ENCODE measurements around the gene AP5Z1. TPM values are rescaled to one million over a fixed set of nuclear protein-coding genes. Genes with fewer than 3 reads are reported as not detected.
A peak's percentile ranks its signal among the peaks of the same experiment; 100 is the strongest.

Gene AP5Z1
- 10 to 100 TPM; 47.8 to 49.8 TPM for total RNA-seq
- 38.9 TPM for polyA plus RNA-seq

GRCh38 chr7:4775250-4775847, at the start of gene AP5Z1:
Gene AP5Z1, plus strand, starts transcription at chr7:4775623. Its CDS starts 93 bp downstream, at chr7:4775716.
- peak within 1 kb of the TSS; percentile 100 for H3K4me3 ChIP-seq (ENCODE audit: low read length)
- Mint-ChIP-seq H3K4me3 (peak within 1 kb of the TSS; percentile 97 to 99 (median 99)), H3K9me3 (no peaks in the 10 kb centered on the region), H3K4me1 (peaks cover 33 to 59% (median 46%) of the 10 kb centered on the region in 3 donors), H3K27me3 (peaks cover 0 to 2% of the 10 kb centered on the region in 2 donors), H3K36me3 (peaks cover 0 to 32% (median 2%) of the 10 kb centered on the region in 3 donors), H3K27ac (peak within 1 kb of the TSS; percentile 97 to 99 (median 99))
- CTCF ChIA-PET: interaction anchor here (0.8 to 2.1 kb wide), 8 partner anchors 17 to 311 kb away, joined by 3 to 16 read pairs (median 4); partner anchors contain the start of gene FOXK1
- H3K4me1 ChIP-seq (ENCODE audit: insufficient read depth, low read length): peaks cover 32% of the 10 kb centered on the region
- H3K27me3 ChIP-seq (ENCODE audit: insufficient read depth, low read length, poor library complexity, severe bottlenecking): no peaks in the 10 kb centered on the region
- DNase-seq: peak; percentile 95 to 97 (median 96)
- peak within 1 kb of the TSS; percentile 93 for H3K27ac ChIP-seq (ENCODE audit: low read depth, low read length)
- POLR2A ChIA-PET: interaction anchor here (0.7 to 1.9 kb wide), 11 partner anchors 17 to 1882 kb away, joined by 3 to 33 read pairs (median 4); partner anchors contain the start of genes RBAK and RNF216
- no peaks in the 10 kb centered on the region for H3K36me3 ChIP-seq (ENCODE audit: insufficient read depth, low read length)
- H3K9me3 ChIP-seq (ENCODE audit: low read length): no peaks in the 10 kb centered on the region

GRCh38 chr7:4725850-4726450, 49.5 kb upstream of the AP5Z1 start:
- Mint-ChIP-seq H3K9me3 (no peaks in the 10 kb centered on the region), H3K4me1 (peaks cover 31 to 65% (median 52%) of the 10 kb centered on the region in 3 donors), H3K36me3 (peaks cover 0 to 57% (median 4%) of the 10 kb centered on the region in 3 donors), H3K27ac (peak overlapping the region; percentile 32 to 92 (median 87)), H3K4me3 (peak overlapping the region; percentile 83 to 93 (median 87)), H3K27me3 (no peaks in the 10 kb centered on the region)
- no peaks in the 10 kb centered on the region for H3K9me3 ChIP-seq (ENCODE audit: low read length)
- H3K36me3 ChIP-seq (ENCODE audit: insufficient read depth, low read length): no peaks in the 10 kb centered on the region
- H3K4me1 ChIP-seq (ENCODE audit: insufficient read depth, low read length): peaks cover 21% of the 10 kb centered on the region
- no peak for DNase-seq
- no peaks in the 10 kb centered on the region for H3K27me3 ChIP-seq (ENCODE audit: insufficient read depth, low read length, poor library complexity, severe bottlenecking)
- no peak overlapping the region for H3K4me3 ChIP-seq (ENCODE audit: low read length)
- no peak overlapping the region for H3K27ac ChIP-seq (ENCODE audit: low read depth, low read length)
- POLR2A ChIA-PET: no interaction called here
- CTCF ChIA-PET: no interaction called here

- POLR2A ChIA-PET: no interaction called here
- no peak overlapping the region for H3K4me3 ChIP-seq (ENCODE audit: low read length)
- H3K9me3 ChIP-seq (ENCODE audit: low read length): no peaks in the 10 kb centered on the region
- CTCF ChIA-PET: no interaction called here
- no peaks in the 10 kb centered on the region for H3K27me3 ChIP-seq (ENCODE audit: insufficient read depth, low read length, poor library complexity, severe bottlenecking)
- no peaks in the 10 kb centered on the region for H3K27me3 Mint-ChIP-seq
- peaks cover 24% of the 10 kb centered on the region for H3K4me1 ChIP-seq (ENCODE audit: insufficient read depth, low read length)
- H3K36me3 Mint-ChIP-seq: peaks cover 0 to 54% (median 4%) of the 10 kb centered on the region in 3 donors
- peak overlapping the region in 4 of 7 donors; percentile 43 to 93 (median 68) for H3K4me3 Mint-ChIP-seq
- no peaks in the 10 kb centered on the region for H3K36me3 ChIP-seq (ENCODE audit: insufficient read depth, low read length)
- no peak overlapping the region for H3K27ac ChIP-seq (ENCODE audit: low read depth, low read length)
- H3K9me3 Mint-ChIP-seq: no peaks in the 10 kb centered on the region
- peak in 1 of 5 donors; percentile 39 for DNase-seq
- H3K4me1 Mint-ChIP-seq: peaks cover 31 to 66% (median 52%) of the 10 kb centered on the region in 3 donors
- H3K27ac Mint-ChIP-seq: peak overlapping the region in 6 of 8 donors; percentile 32 to 82 (median 70)
Observed at GRCh38 chr7:4726566-4726965, 48.9 kb upstream of the AP5Z1 start.

- Histone ChIP-seq H3K4me3 (ENCODE audit: low read length) (no peak overlapping the region), H3K9me3 (ENCODE audit: low read length) (no peaks in the 10 kb centered on the region), H3K27ac (ENCODE audit: low read depth, low read length) (no peak overlapping the region), H3K27me3 (ENCODE audit: insufficient read depth, low read length, poor library complexity, severe bottlenecking) (no peaks in the 10 kb centered on the region), H3K4me1 (ENCODE audit: insufficient read depth, low read length) (peaks cover 24% of the 10 kb centered on the region), H3K36me3 (ENCODE audit: insufficient read depth, low read length) (no peaks in the 10 kb centered on the region)
- peak overlapping the region in 1 of 7 donors; percentile 8 for H3K4me3 Mint-ChIP-seq
- ChIA-PET CTCF (interaction anchor here (0.7 kb wide), 1 partner anchor 13 kb away, joined by 4 read pairs; no protein-coding TSS in a partner anchor), POLR2A (no interaction called here)
- no peak for DNase-seq
- peak overlapping the region in 1 of 8 donors; percentile 26 for H3K27ac Mint-ChIP-seq
- peaks cover 40 to 75% (median 61%) of the 10 kb centered on the region in 3 donors for H3K4me1 Mint-ChIP-seq
- H3K9me3 Mint-ChIP-seq: no peaks in the 10 kb centered on the region
- no peaks in the 10 kb centered on the region for H3K27me3 Mint-ChIP-seq
- H3K36me3 Mint-ChIP-seq: peaks cover 0 to 55% (median 9%) of the 10 kb centered on the region in 3 donors
Observed at GRCh38 chr7:4727914-4728705, 47.3 kb upstream of the AP5Z1 start.

GRCh38 chr7:4729266-4729665, 46.2 kb upstream of the AP5Z1 start:
- POLR2A ChIA-PET: no interaction called here
- Histone ChIP-seq H3K9me3 (ENCODE audit: low read length) (no peaks in the 10 kb centered on the region), H3K27ac (ENCODE audit: low read depth, low read length) (no peak overlapping the region), H3K36me3 (ENCODE audit: insufficient read depth, low read length) (no peaks in the 10 kb centered on the region), H3K4me3 (ENCODE audit: low read length) (no peak overlapping the region), H3K27me3 (ENCODE audit: insufficient read depth, low read length, poor library complexity, severe bottlenecking) (no peaks in the 10 kb centered on the region), H3K4me1 (ENCODE audit: insufficient read depth, low read length) (peaks cover 31% of the 10 kb centered on the region)
- DNase-seq: no peak
- Mint-ChIP-seq H3K9me3 (no peaks in the 10 kb centered on the region), H3K4me1 (peaks cover 45 to 77% (median 61%) of the 10 kb centered on the region in 3 donors), H3K27me3 (no peaks in the 10 kb centered on the region), H3K27ac (no peak overlapping the region), H3K4me3 (no peak overlapping the region), H3K36me3 (peaks cover 0 to 54% (median 12%) of the 10 kb centered on the region in 3 donors)
- CTCF ChIA-PET: interaction anchor here (1.2 kb wide), 1 partner anchor 16 kb away, joined by 3 read pairs; no protein-coding TSS in a partner anchor

GRCh38 chr7:4730276-4730675, 45.1 kb upstream of the AP5Z1 start:
- peak in 1 of 5 donors; percentile 15 for DNase-seq
- H3K27me3 ChIP-seq (ENCODE audit: insufficient read depth, low read length, poor library complexity, severe bottlenecking): no peaks in the 10 kb centered on the region
- H3K4me1 ChIP-seq (ENCODE audit: insufficient read depth, low read length): peaks cover 25% of the 10 kb centered on the region
- no peak overlapping the region for H3K4me3 ChIP-seq (ENCODE audit: low read length)
- Mint-ChIP-seq H3K4me1 (peaks cover 41 to 75% (median 57%) of the 10 kb centered on the region in 3 donors), H3K36me3 (peaks cover 0 to 47% (median 12%) of the 10 kb centered on the region in 3 donors), H3K9me3 (no peaks in the 10 kb centered on the region), H3K4me3 (peak overlapping the region in 1 of 7 donors; percentile 19), H3K27ac (peak overlapping the region in 1 of 8 donors; percentile 38), H3K27me3 (no peaks in the 10 kb centered on the region)
- no peaks in the 10 kb centered on the region for H3K9me3 ChIP-seq (ENCODE audit: low read length)
- H3K27ac ChIP-seq (ENCODE audit: low read depth, low read length): no peak overlapping the region
- ChIA-PET CTCF (interaction anchor here (1.2 kb wide), 1 partner anchor 17 kb away, joined by 3 read pairs; no protein-coding TSS in a partner anchor), POLR2A (no interaction called here)
- no peaks in the 10 kb centered on the region for H3K36me3 ChIP-seq (ENCODE audit: insufficient read depth, low read length)

GRCh38 chr7:4730971-4731370, 44.5 kb upstream of the AP5Z1 start:
- H3K36me3 ChIP-seq (ENCODE audit: insufficient read depth, low read length): no peaks in the 10 kb centered on the region

More at GRCh38 chr7:4730971-4731370, 44.5 kb upstream of the AP5Z1 start:
- no peak overlapping the region for H3K4me3 ChIP-seq (ENCODE audit: low read length)
- Mint-ChIP-seq H3K27ac (peak overlapping the region in 3 of 8 donors; percentile 17 to 86 (median 36)), H3K9me3 (no peaks in the 10 kb centered on the region), H3K4me3 (peak overlapping the region in 1 of 7 donors; percentile 26), H3K36me3 (peaks cover 0 to 45% (median 14%) of the 10 kb centered on the region in 3 donors), H3K27me3 (no peaks in the 10 kb centered on the region), H3K4me1 (peaks cover 40 to 73% (median 55%) of the 10 kb centered on the region in 3 donors)
- peaks cover 25% of the 10 kb centered on the region for H3K4me1 ChIP-seq (ENCODE audit: insufficient read depth, low read length)
- POLR2A ChIA-PET: no interaction called here
- no peaks in the 10 kb centered on the region for H3K27me3 ChIP-seq (ENCODE audit: insufficient read depth, low read length, poor library complexity, severe bottlenecking)
- H3K27ac ChIP-seq (ENCODE audit: low read depth, low read length): no peak overlapping the region
- CTCF ChIA-PET: no interaction called here
- H3K9me3 ChIP-seq (ENCODE audit: low read length): no peaks in the 10 kb centered on the region
- DNase-seq: peak in 1 of 5 donors; percentile 42

Measured in CD8-positive, alpha-beta memory T cell (primary cell).